Activated CD4-positive, alpha-beta T cell treated with anti-CD3 and anti-CD28 coated beads for 36 hours (primary cell): ENCODE results near the gene TCERG1L. TPM values are rescaled to one million over a fixed set of nuclear protein-coding genes. Genes with fewer than 3 reads are reported as not detected.

Experiments
- ATAC-seq: fragments of 200-7000 bp; cut with Tn5 transposase; one replicate; pipeline ENCODE4 v1.10.0; 2021; ENCODE audit warnings: mild to moderate bottlenecking, moderate library complexity
- CTCF ChIA-PET: fragments of 350-600 bp; sonication (Branson Sonifier 250); formaldehyde crosslinking; loops from one replicate; lab custom pipeline; 2021; ENCODE audit warnings: antibody characterized with exemption; lab: Charles Lee
- POLR2A ChIA-PET: fragments of 350-600 bp; sonication (Branson Sonifier 250); formaldehyde crosslinking; loops from one replicate; lab custom pipeline; 2021; ENCODE audit warnings: antibody characterized with exemption, inconsistent platforms; lab: Charles Lee
- DNase-seq: peaks from one replicate; pipeline ENCODE4 v3.0.0-alpha.2; 2020
- H3K27ac Mint-ChIP-seq: one replicate; pipeline ENCODE4 v1.8.0; 2021; ENCODE audit warnings: mixed read lengths
- H3K27me3 Mint-ChIP-seq: one replicate; pipeline ENCODE4 v1.8.0; 2021; ENCODE audit warnings: mixed read lengths
- H3K36me3 Mint-ChIP-seq: one replicate; pipeline ENCODE4 v1.8.0; 2021; ENCODE audit warnings: low read depth, mixed read lengths
- H3K4me1 Mint-ChIP-seq: one replicate; pipeline ENCODE4 v1.8.0; 2021; ENCODE audit warnings: mixed read lengths
- H3K4me3 Mint-ChIP-seq: one replicate; pipeline ENCODE4 v1.8.0; 2021; ENCODE audit warnings: mild to moderate bottlenecking, moderate library complexity, mixed read lengths
- H3K9me3 Mint-ChIP-seq: one replicate; pipeline ENCODE4 v1.8.0; 2021; ENCODE audit warnings: low read depth, mixed read lengths
- intact Hi-C, 2 experiments: fragments of 100-400 bp; cut with DNase I in 1 of 2; cut with micrococcal nuclease in 1 of 2; formaldehyde crosslinking; loops; one replicate each; pipeline versions ENCODE4 v1.14.2 to v1.15.1; 2022 to 2024; cut with DNase I, micrococcal nuclease
- total RNA-seq, 2 experiments: library from RNA; stranded (reverse); gene quantifications; one replicate each; pipeline ENCODE4 v1.2.3, GENCODE V29; 2021

Gene TCERG1L
- total RNA-seq, 2 experiments from 2014 or later: 0.05 to 0.21 TPM

- DNase-seq (no peak), ATAC-seq (no peak)
- Mint-ChIP-seq H3K4me3 (no peak overlapping the region), H3K36me3 (no peaks in the 10 kb centered on the region), H3K27ac (no peak overlapping the region), H3K27me3 (no peaks in the 10 kb centered on the region), H3K9me3 (no peaks in the 10 kb centered on the region), H3K4me1 (no peaks in the 10 kb centered on the region)
- POLR2A ChIA-PET: interaction anchor here (0.7 kb wide), 1 partner anchor 654 kb away, joined by 3 read pairs; no protein-coding TSS in a partner anchor
- intact Hi-C loops: no loop called here
- CTCF ChIA-PET: interaction anchor here (0.6 kb wide), 1 partner anchor 184 kb away, joined by 3 read pairs; no protein-coding TSS in a partner anchor
Measured at GRCh38 chr10:131231965-131232541, 79.5 kb downstream of the TCERG1L start.

DNA sequence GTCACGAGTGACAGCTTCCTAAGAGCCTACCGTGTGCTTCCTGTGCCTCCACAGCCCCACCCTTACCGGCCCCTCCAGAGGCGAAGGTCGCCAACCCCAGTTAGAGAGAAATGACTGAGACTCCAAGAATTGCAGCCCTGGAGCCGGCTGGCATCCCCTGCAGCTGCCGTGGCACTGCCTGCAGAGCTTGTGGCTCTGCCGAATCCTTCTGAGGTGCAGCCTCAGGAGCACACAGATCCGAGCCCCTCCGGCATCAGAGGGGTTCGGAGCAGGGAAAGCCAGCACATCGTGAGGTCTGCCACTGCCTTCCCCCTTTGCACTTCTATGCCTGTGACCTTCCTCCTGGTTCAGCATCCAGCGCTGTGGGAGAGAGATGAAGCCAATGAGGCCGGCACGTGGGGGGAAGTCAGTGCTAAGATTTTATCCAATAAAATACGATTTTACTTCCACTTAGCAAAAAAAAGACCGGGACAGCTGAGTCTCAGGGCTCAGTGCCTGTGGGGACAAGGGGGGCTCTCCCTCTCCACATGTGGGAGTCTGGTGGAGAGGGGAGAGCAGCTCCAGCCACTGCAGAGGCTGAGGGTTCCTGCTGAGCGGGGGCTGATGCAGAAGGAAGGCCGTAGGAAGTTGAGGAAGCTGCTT lies 80.1 kb downstream of the TCERG1L start:
- no peaks in the 10 kb centered on the region for H3K9me3 Mint-ChIP-seq
- CTCF ChIA-PET: no interaction called here
- POLR2A ChIA-PET: interaction anchor here (0.7 kb wide), 1 partner anchor 654 kb away, joined by 3 read pairs; no protein-coding TSS in a partner anchor
- ATAC-seq (no peak), DNase-seq (no peak)
- no peak overlapping the region for H3K4me3 Mint-ChIP-seq
- H3K4me1 Mint-ChIP-seq: no peaks in the 10 kb centered on the region
- no peaks in the 10 kb centered on the region for H3K36me3 Mint-ChIP-seq
- no peak overlapping the region for H3K27ac Mint-ChIP-seq
- intact Hi-C loops: no loop called here
- no peaks in the 10 kb centered on the region for H3K27me3 Mint-ChIP-seq

GRCh38 chr10:131230641-131231322 lies 80.7 kb downstream of the TCERG1L start:
- Mint-ChIP-seq H3K4me3 (no peak overlapping the region), H3K27me3 (no peaks in the 10 kb centered on the region), H3K4me1 (no peaks in the 10 kb centered on the region), H3K27ac (no peak overlapping the region), H3K9me3 (no peaks in the 10 kb centered on the region), H3K36me3 (no peaks in the 10 kb centered on the region)
- no peak for ATAC-seq
- POLR2A ChIA-PET: no interaction called here
- no peak for DNase-seq
- intact Hi-C loops: no loop called here
- CTCF ChIA-PET: no interaction called here

DNA sequence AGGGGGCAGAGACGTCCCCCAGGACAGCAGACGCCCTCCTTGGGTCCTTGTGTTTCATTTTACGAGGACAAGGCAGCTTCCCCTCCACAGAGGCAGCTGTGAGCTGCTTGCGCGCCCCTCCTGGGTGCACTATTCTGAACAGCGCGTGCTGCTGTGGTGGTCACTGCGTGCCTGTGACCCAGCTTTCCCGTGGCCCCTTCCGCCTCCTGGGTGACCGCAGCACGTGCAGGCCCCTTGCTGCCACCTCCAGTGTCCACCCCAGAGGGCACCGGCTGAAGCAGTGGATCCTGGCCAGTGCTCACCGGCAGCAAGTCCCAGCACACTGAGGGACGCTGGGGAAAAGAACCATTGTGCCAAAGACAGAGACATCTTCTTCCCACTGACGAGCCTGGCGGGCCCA lies 81.4 kb downstream of the TCERG1L start:
- H3K9me3 Mint-ChIP-seq: no peaks in the 10 kb centered on the region
- POLR2A ChIA-PET: no interaction called here
- CTCF ChIA-PET: no interaction called here
- no peak overlapping the region for H3K4me3 Mint-ChIP-seq
- no peaks in the 10 kb centered on the region for H3K27me3 Mint-ChIP-seq
- H3K36me3 Mint-ChIP-seq: no peaks in the 10 kb centered on the region
- no peak overlapping the region for H3K27ac Mint-ChIP-seq
- no peaks in the 10 kb centered on the region for H3K4me1 Mint-ChIP-seq
- intact Hi-C loops: no loop called here
- ATAC-seq (no peak), DNase-seq (no peak)

DNA sequence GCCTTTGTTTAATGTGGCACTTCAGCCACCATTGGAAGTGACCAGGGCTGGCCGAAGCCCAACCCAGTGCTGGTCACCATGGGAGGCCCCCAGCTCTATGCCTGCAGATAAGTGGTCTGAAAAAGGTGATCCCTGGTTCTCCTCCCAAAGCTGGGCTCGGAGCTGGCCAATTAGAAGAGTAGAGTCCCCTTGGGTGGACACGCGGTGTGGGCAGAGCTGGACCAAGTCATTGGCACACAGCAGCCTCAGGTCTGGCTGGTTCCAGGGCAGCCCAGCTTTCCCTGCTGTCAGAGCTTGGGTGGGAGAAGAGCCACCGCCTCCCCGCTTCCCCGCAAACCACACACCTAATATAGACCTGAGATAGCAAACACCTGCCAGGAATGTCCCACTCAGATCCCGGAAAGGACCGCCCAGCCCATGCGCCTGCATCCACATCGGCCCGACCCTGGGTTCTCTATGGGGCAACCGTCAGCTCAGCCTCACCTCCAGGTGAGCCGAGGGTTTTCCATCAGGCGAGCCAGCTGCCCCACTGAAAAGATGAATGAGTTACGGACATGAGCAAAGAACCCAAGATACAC lies 84.3 kb downstream of the TCERG1L start:
- POLR2A ChIA-PET: no interaction called here
- CTCF ChIA-PET: interaction anchor here (1.0 kb wide), 1 partner anchor 542 kb away, joined by 3 read pairs; no protein-coding TSS in a partner anchor
- intact Hi-C loops: no loop called here
- Mint-ChIP-seq H3K27me3 (no peaks in the 10 kb centered on the region), H3K36me3 (no peaks in the 10 kb centered on the region), H3K9me3 (no peaks in the 10 kb centered on the region), H3K27ac (no peak overlapping the region), H3K4me3 (no peak overlapping the region), H3K4me1 (no peaks in the 10 kb centered on the region)
- DNase-seq (no peak), ATAC-seq (no peak)

DNA sequence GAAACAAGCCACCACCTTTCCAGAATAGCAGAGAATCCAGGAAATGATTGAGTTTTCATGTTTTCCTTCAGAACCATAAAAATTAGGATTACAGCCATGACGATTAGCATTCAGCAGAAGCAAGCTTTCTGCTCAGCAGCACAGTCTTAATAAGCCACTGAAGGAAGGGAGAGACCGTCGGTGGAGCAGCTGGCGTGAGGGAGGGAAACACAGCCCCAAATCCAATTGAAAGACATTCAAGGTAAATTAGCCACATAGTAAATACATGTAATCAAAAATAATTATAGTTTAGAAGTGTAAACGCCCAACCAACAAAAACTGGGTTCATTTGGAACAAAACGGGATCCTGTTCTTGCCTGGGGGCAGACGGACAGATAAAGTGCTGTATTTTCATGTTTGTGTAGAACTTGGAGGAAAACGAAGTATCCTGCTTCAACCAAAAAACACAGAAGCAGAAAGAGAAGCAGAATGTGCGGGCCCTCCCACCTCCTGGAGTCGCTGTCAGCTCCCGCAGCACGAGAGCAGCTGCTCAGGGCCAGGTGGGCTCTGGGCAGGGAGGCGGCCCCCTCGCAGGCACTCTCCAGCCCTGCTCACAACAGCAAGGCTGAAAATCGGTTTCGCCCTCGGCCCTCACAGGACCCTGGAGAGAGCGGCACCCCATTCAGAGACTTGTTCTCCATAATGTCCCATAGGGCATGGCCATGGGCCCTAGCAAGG lies 84.9 kb downstream of the TCERG1L start:
- H3K27me3 Mint-ChIP-seq: no peaks in the 10 kb centered on the region
- intact Hi-C loops: no loop called here
- ATAC-seq (no peak), DNase-seq (no peak)
- POLR2A ChIA-PET: no interaction called here
- H3K4me3 Mint-ChIP-seq: no peak overlapping the region
- no peaks in the 10 kb centered on the region for H3K4me1 Mint-ChIP-seq
- no peaks in the 10 kb centered on the region for H3K9me3 Mint-ChIP-seq
- CTCF ChIA-PET: no interaction called here
- H3K27ac Mint-ChIP-seq: no peak overlapping the region
- no peaks in the 10 kb centered on the region for H3K36me3 Mint-ChIP-seq

- no peak for ATAC-seq
- Mint-ChIP-seq H3K27ac (no peak overlapping the region), H3K4me3 (no peak overlapping the region), H3K36me3 (no peaks in the 10 kb centered on the region), H3K9me3 (no peaks in the 10 kb centered on the region), H3K4me1 (no peaks in the 10 kb centered on the region), H3K27me3 (no peaks in the 10 kb centered on the region)
- DNase-seq: no peak
- ChIA-PET POLR2A (no interaction called here), CTCF (no interaction called here)
- intact Hi-C loops: no loop called here
Measured at GRCh38 chr10:131224106-131224505, 87.4 kb downstream of the TCERG1L start.

- CTCF ChIA-PET: no interaction called here
- Mint-ChIP-seq H3K36me3 (no peaks in the 10 kb centered on the region), H3K27ac (no peak overlapping the region), H3K27me3 (no peaks in the 10 kb centered on the region), H3K9me3 (no peaks in the 10 kb centered on the region), H3K4me1 (no peaks in the 10 kb centered on the region), H3K4me3 (no peak overlapping the region)
- DNase-seq: no peak
- no peak for ATAC-seq
- intact Hi-C loops: no loop called here
- POLR2A ChIA-PET: no interaction called here
Measured at GRCh38 chr10:131223422-131223821, 88.1 kb downstream of the TCERG1L start.

DNA sequence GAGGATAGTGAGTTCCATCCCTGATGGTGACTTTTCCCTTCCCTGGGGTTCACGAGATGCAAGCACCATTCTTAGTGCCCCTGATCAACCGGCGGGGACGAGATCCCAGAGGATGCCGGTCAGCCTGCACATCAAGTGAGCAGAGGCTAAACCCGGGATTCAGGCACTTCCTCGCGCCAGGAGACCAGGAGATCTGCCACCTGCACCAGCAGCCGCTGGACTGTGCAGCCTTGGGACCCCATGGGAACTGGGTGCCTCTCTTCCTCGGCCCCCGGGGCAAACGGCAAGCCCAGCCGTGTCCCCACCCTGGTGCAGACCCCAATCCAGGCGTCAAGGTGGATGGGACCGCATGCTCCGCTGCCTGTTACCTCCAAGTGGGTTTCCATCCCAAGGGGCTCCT lies 88.5 kb downstream of the TCERG1L start:
- ATAC-seq: no peak
- CTCF ChIA-PET: no interaction called here
- Mint-ChIP-seq H3K4me3 (no peak overlapping the region), H3K4me1 (no peaks in the 10 kb centered on the region), H3K27me3 (no peaks in the 10 kb centered on the region), H3K9me3 (no peaks in the 10 kb centered on the region), H3K36me3 (no peaks in the 10 kb centered on the region), H3K27ac (no peak overlapping the region)
- intact Hi-C loops: no loop called here
- DNase-seq: no peak
- POLR2A ChIA-PET: no interaction called here

- ChIA-PET CTCF (no interaction called here), POLR2A (no interaction called here)
- Mint-ChIP-seq H3K4me3 (no peak overlapping the region), H3K4me1 (no peaks in the 10 kb centered on the region), H3K27me3 (no peaks in the 10 kb centered on the region), H3K27ac (no peak overlapping the region), H3K36me3 (no peaks in the 10 kb centered on the region), H3K9me3 (no peaks in the 10 kb centered on the region)
- DNase-seq (no peak), ATAC-seq (no peak)
- intact Hi-C loops: no loop called here
Measured at GRCh38 chr10:131221632-131222277, 89.8 kb downstream of the TCERG1L start.

GRCh38 chr10:131220601-131221171 lies 90.8 kb downstream of the TCERG1L start:
- ChIA-PET POLR2A (no interaction called here), CTCF (no interaction called here)
- Mint-ChIP-seq H3K4me3 (no peak overlapping the region), H3K27ac (no peak overlapping the region), H3K4me1 (no peaks in the 10 kb centered on the region), H3K27me3 (no peaks in the 10 kb centered on the region), H3K9me3 (no peaks in the 10 kb centered on the region), H3K36me3 (no peaks in the 10 kb centered on the region)
- DNase-seq (no peak), ATAC-seq (no peak)
- intact Hi-C loops: no loop called here
